PC-3 (cell line): ENCODE results near the gene MLLT3. TPM values are rescaled to one million over a fixed set of nuclear protein-coding genes. Genes with fewer than 3 reads are reported as not detected.

ENCODE experiments used
- ATAC-seq: fragments of 200-7000 bp; cut with Tn5 transposase; 2 replicates; pipeline ENCODE4 v1.9.1; 2020; ENCODE audit warnings: mild to moderate bottlenecking, moderate library complexity
- BruUV-seq: library from RNA; stranded (reverse); fragments of 400-500 nt; replicated peaks from 2 replicates; lab custom pipeline; 2021; lab: Mats Ljungman, UMichigan
- CTCF ChIA-PET: fragments of 300-600 bp; sonication (Branson Sonifier 250); formaldehyde crosslinking; loops from one replicate; lab custom pipeline; 2022; ENCODE audit warnings: antibody characterized with exemption; lab: Charles Lee
- POLR2A ChIA-PET: fragments of 300-600 bp; sonication (Branson Sonifier 250); formaldehyde crosslinking; loops from one replicate; lab custom pipeline; 2022; ENCODE audit warnings: antibody characterized with exemption; ENCODE audit not compliant: unreplicated experiment; lab: Charles Lee
- DNase-seq: peaks from one replicate; pipeline ENCODE4 v3.0.0-alpha.2; 2015
- H2AFZ ChIP-seq: fragments of 300-600 bp; sonication (generic); 2 replicates; pipeline ENCODE4 v1.6.0; 2016; ENCODE audit warnings: antibody characterized with exemption, low read length
- H3F3A ChIP-seq: fragments of 300-600 bp; sonication (generic); one replicate; pipeline ENCODE4 v1.6.0; 2017; ENCODE audit warnings: antibody characterized with exemption, low read length, control low read depth, mild to moderate bottlenecking; ENCODE audit not compliant: unreplicated experiment
- H3K27ac ChIP-seq: fragments of 300-600 bp; sonication (generic); 2 replicates; pipeline ENCODE4 v1.5.1; 2016; ENCODE audit warnings: mild to moderate bottlenecking, low read length
- H3K27me3 ChIP-seq: fragments of 300-600 bp; sonication (generic); 2 replicates; pipeline ENCODE4 v1.6.1; 2016; ENCODE audit warnings: low read length, mixed read lengths
- H3K36me3 ChIP-seq: fragments of 300-600 bp; sonication (generic); 2 replicates; pipeline ENCODE4 v1.6.1; 2016; ENCODE audit warnings: low read depth, mixed run types, low read length, mixed read lengths
- H3K4me1 ChIP-seq: fragments of 300-600 bp; sonication (generic); 2 replicates; pipeline ENCODE4 v1.5.1; 2016; ENCODE audit warnings: low read length; ENCODE audit not compliant: insufficient read depth
- H3K4me2 ChIP-seq: fragments of 300-600 bp; sonication (generic); 2 replicates; pipeline ENCODE4 v1.6.0; 2016; ENCODE audit warnings: low read length
- H3K4me3 ChIP-seq: fragments of 300-600 bp; sonication (generic); 2 replicates; pipeline ENCODE4 v1.5.1; 2016; ENCODE audit warnings: mild to moderate bottlenecking, low read length, mixed read lengths
- H3K79me2 ChIP-seq: fragments of 300-600 bp; sonication (generic); 2 replicates; pipeline ENCODE4 v1.6.1; 2017; ENCODE audit warnings: low read length, mixed read lengths
- H3K9ac ChIP-seq: fragments of 300-600 bp; sonication (generic); 2 replicates; pipeline ENCODE4 v1.6.0; 2016; ENCODE audit warnings: mild to moderate bottlenecking, low read length
- H3K9me2 ChIP-seq: fragments of 300-600 bp; sonication (generic); replicated peaks from 2 replicates; pipeline ENCODE4 v1.6.1; 2016; ENCODE audit warnings: mixed run types, low read length, mixed read lengths
- H3K9me3 ChIP-seq: fragments of 300-600 bp; sonication (generic); 2 replicates; pipeline ENCODE4 v1.6.1; 2016; ENCODE audit warnings: low read length, mixed read lengths
- H4K20me1 ChIP-seq: fragments of 300-600 bp; sonication (generic); 2 replicates; pipeline ENCODE4 v1.6.1; 2016; ENCODE audit warnings: low read length, mixed read lengths
- CTCF ChIP-seq: fragments of 300-600 bp; sonication (generic); conservative IDR thresholded peaks from 2 replicates; pipeline ENCODE4 v1.5.1; 2017; ENCODE audit warnings: antibody characterized with exemption, low read depth, mild to moderate bottlenecking, low read length
- EZH2 ChIP-seq: fragments of 300-600 bp; sonication (generic); IDR thresholded peaks from one replicate; pipeline ENCODE4 v1.6.1; 2017; ENCODE audit warnings: antibody characterized with exemption, mild to moderate bottlenecking, low read length; ENCODE audit not compliant: unreplicated experiment
- EZH2phosphoT487 ChIP-seq: fragments of 300-600 bp; sonication (generic); IDR thresholded peaks from 2 replicates; pipeline ENCODE4 v1.6.1; 2018; ENCODE audit warnings: mild to moderate bottlenecking, antibody characterized with exemption, low read length, borderline replicate concordance
- intact Hi-C: fragments of 100-400 bp; cut with micrococcal nuclease; formaldehyde crosslinking; loops from 2 replicates; pipeline ENCODE4 v1.9.0; 2023
- total RNA-seq: library from RNA; depleted of rRNA; stranded (reverse); fragments of >200 nt; gene quantifications from 2 replicates; pipeline ENCODE4 v1.2.3, GENCODE V29; 2014

MLLT3 gene
- total RNA-seq, 1 experiment from 2014 or later = 7.1 TPM

GRCh38 chr9:20573023-20573422 lies 49.3 kb downstream of the MLLT3 start:
- Histone ChIP-seq H3K4me3 (no peak overlapping the region), H3K9ac (no peak overlapping the region), H3K79me2 (no peaks in the 10 kb centered on the region), H3K4me1 (peaks cover 29% of the 10 kb centered on the region), H3K9me3 (no peaks in the 10 kb centered on the region), H3K9me2 (no peaks in the 10 kb centered on the region), H3K27me3 (no peaks in the 10 kb centered on the region), H2AFZ (no peak overlapping the region), H4K20me1 (no peaks in the 10 kb centered on the region), H3K27ac (no peak overlapping the region), H3K36me3 (no peaks in the 10 kb centered on the region), H3F3A (no peaks in the 10 kb centered on the region), H3K4me2 (no peak overlapping the region)
- no peak for TF ChIP-seq EZH2phosphoT487
- TF ChIP-seq CTCF = no peak
- no peak for TF ChIP-seq EZH2
- no TSS peak for BruUV-seq
- ChIA-PET CTCF (no interaction called here), POLR2A (no interaction called here)
- no peak for ATAC-seq
- no peak for DNase-seq
- intact Hi-C loops = no loop called here

GRCh38 chr9:20570756-20571155 lies 51.5 kb downstream of the MLLT3 start:
- H4K20me1 ChIP-seq = no peaks in the 10 kb centered on the region
- H3K79me2 ChIP-seq = no peaks in the 10 kb centered on the region
- H3K9me2 ChIP-seq = no peaks in the 10 kb centered on the region
- intact Hi-C loops = loop anchor here (1.0 kb wide), 1 partner anchor 49 kb away; no protein-coding TSS in a partner anchor
- no peaks in the 10 kb centered on the region for H3K36me3 ChIP-seq
- ChIA-PET POLR2A (no interaction called here), CTCF (no interaction called here)
- peaks cover 29% of the 10 kb centered on the region for H3K4me1 ChIP-seq
- DNase-seq (peak; percentile 58), ATAC-seq (peak; percentile 65)
- H3K27me3 ChIP-seq = no peaks in the 10 kb centered on the region
- H3K4me3 ChIP-seq = 0 out of 2 replicates have a peak overlapping the region, but pooled peaks have one; percentile 16
- TF ChIP-seq CTCF = no peak
- TF ChIP-seq EZH2 = no peak
- no peak for TF ChIP-seq EZH2phosphoT487
- H3K9ac ChIP-seq = no peak overlapping the region
- no peaks in the 10 kb centered on the region for H3K9me3 ChIP-seq
- no peak overlapping the region for H2AFZ ChIP-seq
- peak overlapping the region; percentile 72 for H3K4me2 ChIP-seq
- H3F3A ChIP-seq = no peaks in the 10 kb centered on the region
- BruUV-seq = no TSS peak
- H3K27ac ChIP-seq = peak overlapping the region; percentile 57

- Histone ChIP-seq H3K9me3 (no peaks in the 10 kb centered on the region), H2AFZ (peak overlapping the region; percentile 28; the same call in 1 of the 2 replicates), H3K79me2 (no peaks in the 10 kb centered on the region), H3K9ac (no peak overlapping the region), H3K27me3 (no peaks in the 10 kb centered on the region), H3F3A (no peaks in the 10 kb centered on the region), H3K36me3 (no peaks in the 10 kb centered on the region), H3K4me1 (peaks cover 29% of the 10 kb centered on the region), H3K9me2 (no peaks in the 10 kb centered on the region), H4K20me1 (no peaks in the 10 kb centered on the region), H3K4me2 (peak overlapping the region; percentile 72), H3K4me3 (peak overlapping the region; percentile 21), H3K27ac (peak overlapping the region; percentile 57)
- DNase-seq (peak; percentile 47), ATAC-seq (peak; percentile 77)
- POLR2A ChIA-PET = no interaction called here
- BruUV-seq = no TSS peak
- CTCF ChIA-PET = interaction anchor here (0.5 kb wide), 1 partner anchor 12 kb away, joined by 4 read pairs; no protein-coding TSS in a partner anchor
- intact Hi-C loops = loop anchor here (1.0 kb wide), 1 partner anchor 49 kb away; no protein-coding TSS in a partner anchor
- no peak for TF ChIP-seq EZH2phosphoT487
- no peak for TF ChIP-seq EZH2
- no peak for TF ChIP-seq CTCF
Observed at GRCh38 chr9:20570087-20570486, 52.2 kb downstream of the MLLT3 start.
